Measurements from ENCODE around the gene ELMO1.

DNA sequence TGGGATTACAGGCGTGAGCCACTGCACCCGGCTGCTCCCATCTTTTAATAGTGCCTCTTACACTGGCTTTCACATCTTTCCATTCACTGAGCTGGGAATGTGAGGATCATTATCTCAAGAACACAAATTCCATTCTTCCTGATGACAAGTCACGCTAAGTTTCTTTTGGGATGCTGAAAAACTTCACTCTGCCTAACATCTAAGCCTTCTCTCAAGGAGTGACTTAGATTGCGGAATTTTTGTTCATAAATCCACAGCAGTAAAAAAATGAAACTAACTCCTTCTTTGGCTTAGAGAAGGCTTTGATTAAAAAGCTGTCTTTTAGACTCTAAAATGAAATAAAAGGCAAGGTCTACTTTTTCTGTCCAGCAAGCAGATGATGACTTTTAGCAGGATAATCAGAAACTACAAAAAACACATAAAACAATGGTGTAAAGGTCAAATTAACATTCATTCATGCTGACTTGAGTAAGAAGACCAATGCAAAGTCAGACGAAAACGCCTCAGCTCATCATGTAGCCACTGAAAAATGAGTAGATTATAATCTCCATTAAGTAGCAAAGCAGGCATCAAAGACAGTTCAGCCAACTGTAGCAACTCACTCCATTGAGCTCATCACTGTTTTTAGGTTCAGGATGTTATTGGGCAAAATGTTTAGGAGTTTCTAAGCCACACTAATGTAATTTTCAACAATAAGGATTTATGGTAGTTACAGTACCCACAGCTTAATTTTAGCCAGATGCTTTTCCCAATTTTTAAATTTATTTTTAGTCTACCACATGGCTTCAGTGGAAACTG lies 178.8 kb downstream of the ELMO1 start:
- TF ChIP-seq CTCF (IDR thresholded peaks at IDR 0.05) (no peak), EP300 (IDR thresholded peaks at IDR 0.05) (no peak)

Data from ovary (tissue), 3 donors.